Measurements from ENCODE around the gene CNTNAP3.
"Not testable (repeated sequence)": the region's sequence is repeated elsewhere in the genome, so short reads cannot be mapped to it uniquely, and the experiment has no call there.

DNA sequence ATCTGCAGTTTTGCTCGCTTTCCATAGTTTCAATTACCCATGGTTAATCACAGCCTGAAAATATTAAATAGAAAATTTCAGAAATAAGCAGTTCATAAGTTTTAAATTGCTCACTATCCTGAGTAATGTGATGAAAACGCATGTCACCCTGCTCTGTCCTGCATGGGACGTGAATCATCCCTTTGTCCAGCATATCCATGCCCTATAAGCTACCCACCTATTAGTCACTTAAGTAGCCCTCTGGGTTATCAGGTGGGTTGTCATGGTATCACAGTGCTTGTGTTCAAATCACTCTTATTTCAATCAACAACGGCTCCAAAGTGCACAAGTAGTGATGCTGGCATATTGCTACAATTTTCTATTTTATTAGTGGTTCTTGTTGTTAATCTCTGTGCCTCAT is 82.1 kb downstream of the CNTNAP3 start:
- TF ChIP-seq, protein P1, sequence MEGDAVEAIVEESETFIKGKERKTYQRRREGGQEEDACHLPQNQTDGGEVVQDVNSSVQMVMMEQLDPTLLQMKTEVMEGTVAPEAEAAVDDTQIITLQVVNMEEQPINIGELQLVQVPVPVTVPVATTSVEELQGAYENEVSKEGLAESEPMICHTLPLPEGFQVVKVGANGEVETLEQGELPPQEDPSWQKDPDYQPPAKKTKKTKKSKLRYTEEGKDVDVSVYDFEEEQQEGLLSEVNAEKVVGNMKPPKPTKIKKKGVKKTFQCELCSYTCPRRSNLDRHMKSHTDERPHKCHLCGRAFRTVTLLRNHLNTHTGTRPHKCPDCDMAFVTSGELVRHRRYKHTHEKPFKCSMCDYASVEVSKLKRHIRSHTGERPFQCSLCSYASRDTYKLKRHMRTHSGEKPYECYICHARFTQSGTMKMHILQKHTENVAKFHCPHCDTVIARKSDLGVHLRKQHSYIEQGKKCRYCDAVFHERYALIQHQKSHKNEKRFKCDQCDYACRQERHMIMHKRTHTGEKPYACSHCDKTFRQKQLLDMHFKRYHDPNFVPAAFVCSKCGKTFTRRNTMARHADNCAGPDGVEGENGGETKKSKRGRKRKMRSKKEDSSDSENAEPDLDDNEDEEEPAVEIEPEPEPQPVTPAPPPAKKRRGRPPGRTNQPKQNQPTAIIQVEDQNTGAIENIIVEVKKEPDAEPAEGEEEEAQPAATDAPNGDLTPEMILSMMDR (IDR thresholded peaks at IDR 0.05) = not testable (repeated sequence)
- TF ChIP-seq EP300, POLR2A (IDR thresholded peaks at IDR 0.05): not testable (repeated sequence)
